ENCODE results near the gene NBPF1.
"Not testable (repeated sequence)": the region's sequence is repeated elsewhere in the genome, so short reads cannot be mapped to it uniquely, and the experiment has no call there.

Gene NBPF1

GRCh38 chr1:16605532-16606505 lies 7.5 kb downstream of the NBPF1 start:
- DNase-seq (ENCODE audit: low read depth in 2 of 2): no peak

GRCh38 chr1:16605213-16605525 lies 8.2 kb downstream of the NBPF1 start:
- no peak for DNase-seq (ENCODE audit: low read depth in 2 of 2)

DNA sequence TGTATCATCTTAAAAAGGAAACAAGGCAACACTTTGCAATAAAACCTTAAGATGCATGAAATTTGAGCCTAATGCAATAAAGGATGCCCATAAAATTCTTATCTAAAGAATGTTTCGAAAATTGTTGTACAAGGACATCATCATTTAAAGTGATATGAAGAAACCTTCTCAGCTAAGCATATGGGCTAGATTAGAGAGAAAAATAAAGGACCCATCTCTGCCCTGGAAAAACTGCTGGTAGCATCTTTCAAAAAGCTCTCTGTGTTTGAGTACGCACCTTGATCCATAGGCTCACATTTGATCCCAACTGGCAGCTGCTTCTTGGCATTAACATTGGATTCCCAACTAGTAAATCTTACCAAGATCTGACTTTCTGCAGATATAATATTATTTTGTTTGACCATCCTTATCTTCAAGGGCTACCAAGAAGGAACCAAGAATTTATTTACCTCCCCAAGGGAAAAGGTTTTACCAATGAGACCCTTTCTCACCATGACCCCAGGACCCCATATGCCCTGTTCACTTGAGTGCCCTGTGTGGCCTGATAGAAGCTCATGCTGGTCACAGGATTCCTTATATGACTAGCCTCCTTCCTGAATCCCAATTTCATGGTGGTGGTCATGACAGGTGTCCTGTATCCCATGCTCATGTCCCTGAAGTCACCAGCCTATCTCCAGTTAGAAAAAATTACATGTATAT lies 8.7 kb downstream of the NBPF1 start:
- DNase-seq (ENCODE audit: low read depth in 2 of 2): not testable (repeated sequence)

- DNase-seq (ENCODE audit: low read depth in 2 of 2): not testable (repeated sequence)
These were observed 9.7 kb downstream of the NBPF1 start for GRCh38 chr1:16603623-16604022.

DNA sequence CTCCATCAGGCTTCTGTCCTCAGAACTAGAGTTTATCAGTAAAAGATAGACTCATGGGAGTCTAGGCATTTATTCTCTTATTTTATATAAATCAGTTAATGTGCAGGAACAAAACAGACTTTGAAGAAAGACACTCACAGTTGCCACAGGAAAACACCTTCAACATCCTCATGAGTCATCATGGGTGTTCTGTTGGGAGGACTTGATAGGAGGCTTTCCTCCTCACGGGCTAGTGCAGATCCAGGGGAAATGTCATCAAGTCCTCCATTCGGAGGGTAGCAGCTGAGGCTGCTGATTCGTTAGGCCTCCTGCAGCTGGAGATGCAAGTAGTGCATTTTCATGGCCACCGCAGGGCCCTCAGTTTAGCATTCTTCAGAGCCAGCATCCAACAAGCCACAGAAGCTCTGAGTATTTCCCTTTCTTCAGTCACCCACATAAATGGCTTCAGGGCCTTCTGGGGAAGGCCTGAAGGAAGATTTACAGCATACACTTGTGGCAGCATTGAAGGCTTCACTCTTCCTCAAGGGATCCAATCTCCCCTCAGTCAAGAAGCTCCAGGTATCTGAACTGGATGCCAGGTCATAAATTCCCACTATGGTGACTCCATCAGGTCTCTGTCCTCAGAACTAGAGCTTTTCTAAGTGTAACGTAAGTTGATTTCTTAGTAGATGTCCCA lies 10.9 kb downstream of the NBPF1 start:
- DNase-seq (ENCODE audit: low read depth in 2 of 2): not testable (repeated sequence)

GRCh38 chr1:16600855-16601786 lies 12.2 kb downstream of the NBPF1 start:
- DNase-seq (ENCODE audit: low read depth in 2 of 2): not testable (repeated sequence)

DNA sequence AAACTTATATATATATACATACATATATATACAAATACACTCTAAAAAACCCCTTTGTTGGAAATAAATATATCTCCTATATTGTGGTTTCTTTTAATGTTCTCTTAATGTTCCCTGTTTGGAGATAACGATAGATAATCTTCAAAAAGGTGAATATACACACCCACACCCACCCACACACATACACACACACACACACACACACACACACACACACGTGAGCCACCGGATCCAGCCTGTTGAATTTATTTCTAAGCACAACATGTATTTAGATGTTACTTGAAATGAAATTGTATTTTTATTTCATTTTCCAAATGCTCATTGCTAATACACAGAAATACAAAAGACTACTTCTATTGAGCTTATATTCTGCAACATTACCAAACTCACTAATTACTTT lies 14.0 kb downstream of the NBPF1 start:
- not testable (repeated sequence) for DNase-seq (ENCODE audit: low read depth in 2 of 2)

- not testable (repeated sequence) for DNase-seq (ENCODE audit: low read depth in 2 of 2)
These were observed 18.1 kb downstream of the NBPF1 start for GRCh38 chr1:16595216-16595615.

GRCh38 chr1:16591845-16592244 lies 21.5 kb downstream of the NBPF1 start:
- DNase-seq (ENCODE audit: low read depth in 2 of 2): not testable (repeated sequence)

- DNase-seq (ENCODE audit: low read depth in 2 of 2): not testable (repeated sequence)
These were observed 25.3 kb downstream of the NBPF1 start for GRCh38 chr1:16588081-16588480.

DNA sequence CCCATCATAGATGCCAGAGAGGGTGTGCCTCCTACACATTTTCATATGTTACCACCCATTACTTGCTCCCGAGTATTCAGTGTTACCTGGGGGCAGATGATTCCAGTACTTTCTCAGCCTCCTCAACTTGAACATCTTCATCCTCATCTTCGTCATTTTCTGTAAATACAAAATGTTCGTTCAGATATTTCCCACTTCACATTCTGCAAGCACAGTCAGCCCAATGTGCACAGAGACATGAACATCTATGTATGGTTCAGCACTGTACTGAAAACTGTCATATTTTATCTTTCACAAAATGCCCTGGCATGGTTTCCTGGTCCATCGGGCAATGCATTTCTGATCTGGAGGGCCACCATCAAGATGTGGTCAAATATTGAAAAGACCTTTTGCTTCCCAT lies 25.7 kb downstream of the NBPF1 start:
- not testable (repeated sequence) for DNase-seq (ENCODE audit: low read depth in 2 of 2)

GRCh38 chr1:16565324-16565723 lies 48.0 kb downstream of the NBPF1 start:
- DNase-seq (ENCODE audit: low read depth in 2 of 2): not testable (repeated sequence)

- DNase-seq (ENCODE audit: low read depth in 2 of 2): not testable (repeated sequence)
These were observed 52.3 kb downstream of the NBPF1 start for GRCh38 chr1:16561035-16561434.

- not testable (repeated sequence) for DNase-seq (ENCODE audit: low read depth in 2 of 2)
These were observed 52.9 kb downstream of the NBPF1 start for GRCh38 chr1:16560498-16560897.

- not testable (repeated sequence) for DNase-seq (ENCODE audit: low read depth in 2 of 2)
These were observed 53.7 kb downstream of the NBPF1 start for GRCh38 chr1:16559688-16560087.

- not testable (repeated sequence) for DNase-seq (ENCODE audit: low read depth in 2 of 2)
These were observed 56.3 kb downstream of the NBPF1 start for GRCh38 chr1:16557034-16557433.

DNA sequence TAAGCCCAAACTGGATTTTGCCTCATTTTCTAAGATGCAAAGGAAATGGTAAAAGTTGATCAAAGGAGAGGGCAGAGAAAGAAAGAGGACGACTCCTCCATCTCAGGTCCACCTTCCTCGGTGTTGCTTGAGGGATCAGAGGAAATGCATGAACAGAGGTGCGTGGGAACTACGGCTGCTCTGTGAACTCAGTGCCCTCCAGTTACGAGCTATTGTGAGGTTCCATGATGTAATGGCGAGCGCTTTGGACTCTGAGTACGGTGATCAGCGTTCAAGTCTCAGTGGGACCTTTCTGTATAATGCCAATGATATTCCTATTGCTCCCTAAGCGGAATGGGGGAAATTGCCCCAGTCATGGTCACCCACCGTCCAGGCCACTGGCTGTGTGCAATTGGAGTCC lies 60.1 kb downstream of the NBPF1 start:
- not testable (repeated sequence) for DNase-seq (ENCODE audit: low read depth in 2 of 2)

GRCh38 chr1:16550212-16550918 lies 63.0 kb downstream of the NBPF1 start:
- DNase-seq (ENCODE audit: low read depth in 2 of 2): not testable (repeated sequence)

DNA sequence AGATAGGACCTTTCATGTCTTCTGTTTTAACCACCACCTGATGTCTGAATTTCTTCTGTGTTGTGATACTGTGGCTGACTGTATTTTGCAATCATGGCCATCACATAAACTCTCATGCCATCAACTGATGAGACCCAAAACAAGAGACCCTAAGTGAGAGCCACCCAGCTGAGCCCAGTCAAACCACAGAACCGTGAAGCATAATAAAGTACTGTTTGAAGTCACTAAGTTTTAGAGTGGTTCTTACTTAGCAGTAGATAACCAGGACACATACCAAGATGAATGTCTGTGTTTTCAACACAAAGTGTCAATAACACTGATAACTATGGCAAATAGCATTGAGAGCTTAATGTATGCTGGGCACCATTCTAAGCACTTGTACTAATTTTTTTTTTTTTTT lies 63.8 kb downstream of the NBPF1 start:
- not testable (repeated sequence) for DNase-seq (ENCODE audit: low read depth in 2 of 2)

DNA sequence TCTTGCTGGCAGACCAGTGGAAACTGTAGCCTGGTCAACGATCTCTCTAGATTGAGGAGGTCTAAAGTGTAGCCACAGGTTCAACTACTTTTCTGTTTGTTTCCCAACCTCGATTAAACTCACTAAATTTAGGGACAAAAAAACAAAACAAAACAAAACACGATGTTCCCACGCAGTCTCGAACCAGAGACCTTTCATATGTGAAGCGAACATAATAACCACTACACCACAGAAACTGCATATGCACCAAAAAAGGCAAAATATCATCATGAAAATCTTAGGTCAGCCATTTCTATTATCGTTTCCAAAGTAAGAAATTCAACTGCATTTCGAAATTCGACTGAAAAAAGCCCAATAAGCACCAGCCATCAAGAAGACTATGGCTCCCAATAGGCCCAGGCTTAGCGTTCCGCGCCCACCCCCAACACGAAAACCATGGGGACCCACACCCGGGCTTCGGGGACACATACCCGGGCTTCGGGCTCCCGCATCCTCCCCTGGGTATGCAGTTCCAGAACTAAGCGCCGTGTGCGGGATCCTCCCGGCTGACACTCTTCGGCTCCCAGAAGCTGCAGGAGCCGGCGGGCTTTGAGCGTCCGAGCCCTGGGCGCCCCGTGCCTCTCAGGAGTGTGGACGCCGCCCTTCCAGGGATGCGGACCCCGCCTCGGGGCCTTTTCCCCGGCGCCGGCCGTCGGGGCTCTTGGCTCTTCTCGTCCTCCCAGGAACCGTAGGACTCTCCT lies 65.7 kb downstream of the NBPF1 start:
- not testable (repeated sequence) for DNase-seq (ENCODE audit: low read depth in 2 of 2)
